Erythroblast (primary cell): ENCODE measurements around the gene KLC1.

Experiments used
- GATA1 ChIP-seq: IDR thresholded peaks from 2 replicates; pipeline ENCODE4 v1.6.1; 2011; ENCODE audit warnings: low read depth, mild to moderate bottlenecking, control low read depth, low read length, moderate library complexity
- POLR2A ChIP-seq: IDR thresholded peaks from 2 replicates; pipeline ENCODE4 v1.6.1; 2011; ENCODE audit warnings: mild to moderate bottlenecking, low read length

DNA sequence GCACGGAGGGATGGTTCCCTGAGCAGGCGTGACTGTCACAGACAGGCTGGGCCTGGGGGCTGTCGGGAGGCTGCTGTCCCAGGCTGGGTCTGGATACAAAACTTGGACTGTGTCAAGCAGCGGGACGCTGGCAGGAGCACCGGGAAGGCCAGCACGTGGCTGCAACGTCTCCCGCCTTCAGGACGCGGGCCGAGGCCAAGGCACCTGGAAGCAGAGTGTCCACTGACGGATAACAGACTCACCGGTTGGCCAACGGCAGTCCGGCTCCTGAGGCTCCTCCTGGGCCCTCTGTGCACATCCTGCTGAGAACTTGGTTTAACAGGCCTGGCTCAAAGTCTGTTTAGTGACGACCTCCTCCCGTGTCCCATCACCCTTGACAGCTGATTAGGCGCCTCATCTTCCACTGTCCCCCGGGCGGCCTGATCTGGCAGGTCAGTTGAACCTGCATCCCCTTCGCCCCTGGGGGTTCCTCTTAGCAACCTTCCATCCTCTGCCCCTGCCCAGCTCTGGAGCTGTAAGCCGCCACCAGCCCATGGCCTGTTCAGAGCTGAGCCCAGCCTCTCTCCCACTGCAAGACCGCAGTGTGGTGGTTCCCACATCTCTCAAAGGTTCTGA lies 83.7 kb downstream of the KLC1 start:
- TF ChIP-seq POLR2A (no peak), GATA1 (no peak)
